ENCODE measurements around the gene PTEN.
A peak's percentile ranks its signal among the peaks of the same experiment; 100 is the strongest.

PTEN gene

DNA sequence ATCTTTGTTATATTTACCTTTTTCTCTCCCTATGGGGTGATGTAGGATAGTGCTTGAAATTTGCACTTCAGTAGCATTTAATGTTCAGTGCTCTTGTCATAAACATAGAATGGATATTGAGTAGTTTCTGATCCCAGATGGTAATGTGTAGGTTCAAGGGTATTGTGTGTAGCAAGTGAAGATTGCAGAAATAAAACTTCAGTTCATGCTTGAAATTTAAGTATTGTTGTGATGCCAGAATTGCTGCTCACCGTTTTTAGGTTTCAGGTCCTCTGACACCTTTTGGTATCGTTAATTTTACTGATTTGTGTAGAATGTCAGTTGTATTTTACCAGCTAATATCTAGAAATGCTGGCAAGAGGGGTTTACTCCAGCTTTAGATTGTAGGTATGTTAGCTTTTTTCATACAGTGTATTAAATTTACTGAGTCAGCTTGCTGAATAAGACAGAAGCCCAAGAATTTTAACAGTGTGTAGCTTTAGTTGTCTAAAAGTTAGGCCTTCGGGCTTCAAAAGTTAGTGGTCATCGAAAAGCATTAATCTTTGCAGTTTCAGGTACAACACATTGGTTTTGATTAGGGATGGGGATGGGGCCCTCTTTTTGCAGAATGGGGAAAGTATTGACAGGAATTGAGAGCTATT is 1.9 kb downstream of the PTEN start:
- Histone ChIP-seq H3K4me3 (ENCODE audit: insufficient read depth, low read length, poor library complexity, severe bottlenecking) (peak overlapping the region; percentile 89), H3F3A (ENCODE audit: insufficient read depth) (peaks cover 44% of the 10 kb centered on the region), H3K4me2 (ENCODE audit: low read depth, low read length, poor library complexity, severe bottlenecking) (peak overlapping the region; percentile 95), H3K9ac (ENCODE audit: low read length) (peak overlapping the region; percentile 92), H3K27ac (ENCODE audit: low read depth, low read length) (peak overlapping the region; percentile 94), H3K9me3 (ENCODE audit: insufficient read depth, low read length) (no peaks in the 10 kb centered on the region), H3K79me2 (ENCODE audit: insufficient read depth, low read length) (peaks cover 76% of the 10 kb centered on the region), H3K36me3 (ENCODE audit: low read length) (peaks cover 46% of the 10 kb centered on the region), H3K9me2 (replicated peaks; ENCODE audit: insufficient read depth, low read length) (no peaks in the 10 kb centered on the region), H4K20me1 (ENCODE audit: low read depth, low read length) (peaks cover 40% of the 10 kb centered on the region), H3K27me3 (ENCODE audit: low read length) (no peaks in the 10 kb centered on the region), H2AFZ (ENCODE audit: low read depth, low read length, severe bottlenecking) (no peak overlapping the region)
- TF ChIP-seq, protein P1, sequence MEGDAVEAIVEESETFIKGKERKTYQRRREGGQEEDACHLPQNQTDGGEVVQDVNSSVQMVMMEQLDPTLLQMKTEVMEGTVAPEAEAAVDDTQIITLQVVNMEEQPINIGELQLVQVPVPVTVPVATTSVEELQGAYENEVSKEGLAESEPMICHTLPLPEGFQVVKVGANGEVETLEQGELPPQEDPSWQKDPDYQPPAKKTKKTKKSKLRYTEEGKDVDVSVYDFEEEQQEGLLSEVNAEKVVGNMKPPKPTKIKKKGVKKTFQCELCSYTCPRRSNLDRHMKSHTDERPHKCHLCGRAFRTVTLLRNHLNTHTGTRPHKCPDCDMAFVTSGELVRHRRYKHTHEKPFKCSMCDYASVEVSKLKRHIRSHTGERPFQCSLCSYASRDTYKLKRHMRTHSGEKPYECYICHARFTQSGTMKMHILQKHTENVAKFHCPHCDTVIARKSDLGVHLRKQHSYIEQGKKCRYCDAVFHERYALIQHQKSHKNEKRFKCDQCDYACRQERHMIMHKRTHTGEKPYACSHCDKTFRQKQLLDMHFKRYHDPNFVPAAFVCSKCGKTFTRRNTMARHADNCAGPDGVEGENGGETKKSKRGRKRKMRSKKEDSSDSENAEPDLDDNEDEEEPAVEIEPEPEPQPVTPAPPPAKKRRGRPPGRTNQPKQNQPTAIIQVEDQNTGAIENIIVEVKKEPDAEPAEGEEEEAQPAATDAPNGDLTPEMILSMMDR (IDR thresholded peaks at IDR 0.05; ENCODE audit: insufficient read depth, low read length, poor library complexity, severe bottlenecking) = no peak
- TF ChIP-seq EZH2phosphoT487 (conservative IDR thresholded peaks at IDR 0.05; ENCODE audit: low read length) = no peak

DNA sequence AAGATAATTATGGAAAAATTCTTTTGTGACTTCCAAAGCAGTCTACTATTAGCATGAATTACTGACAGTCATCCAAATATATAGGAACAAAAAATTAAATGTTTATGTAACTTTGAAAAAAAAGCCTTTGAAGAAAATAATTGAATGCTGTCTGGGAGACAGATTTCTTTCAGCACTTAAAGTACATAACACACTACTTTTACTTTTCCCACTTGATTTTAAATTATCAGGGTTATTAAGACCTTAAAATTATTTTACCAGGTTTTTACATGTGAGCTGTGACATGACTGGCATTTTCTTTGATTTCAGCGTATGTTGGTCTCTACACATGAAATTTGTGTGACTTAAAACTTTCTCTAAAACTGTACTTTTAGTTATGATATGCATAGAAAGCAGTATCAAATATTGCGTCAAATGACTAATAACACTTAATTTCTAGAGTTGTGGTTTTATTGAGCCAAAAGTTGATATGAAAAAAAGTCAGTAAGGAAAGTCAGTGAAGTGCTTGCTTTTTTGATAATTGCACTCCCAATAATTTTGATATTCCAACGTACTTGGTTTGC is 3.1 kb downstream of the PTEN start:
- no peak overlapping the region for H2AFZ ChIP-seq (ENCODE audit: low read depth, low read length, severe bottlenecking)
- no peaks in the 10 kb centered on the region for H3K9me2 ChIP-seq (replicated peaks; ENCODE audit: insufficient read depth, low read length)
- TF ChIP-seq, protein P1 (IDR thresholded peaks at IDR 0.05; ENCODE audit: insufficient read depth, low read length, poor library complexity, severe bottlenecking) = no peak
- no peak for TF ChIP-seq EZH2phosphoT487 (conservative IDR thresholded peaks at IDR 0.05; ENCODE audit: low read length)
- peaks cover 87% of the 10 kb centered on the region for H3K79me2 ChIP-seq (ENCODE audit: insufficient read depth, low read length)
- H4K20me1 ChIP-seq (ENCODE audit: low read depth, low read length) = peaks cover 46% of the 10 kb centered on the region
- H3K36me3 ChIP-seq (ENCODE audit: low read length) = peaks cover 50% of the 10 kb centered on the region
- H3F3A ChIP-seq (ENCODE audit: insufficient read depth) = peaks cover 33% of the 10 kb centered on the region
- peak overlapping the region; percentile 89 for H3K4me3 ChIP-seq (ENCODE audit: insufficient read depth, low read length, poor library complexity, severe bottlenecking)
- H3K4me2 ChIP-seq (ENCODE audit: low read depth, low read length, poor library complexity, severe bottlenecking) = peak overlapping the region; percentile 95
- H3K27me3 ChIP-seq (ENCODE audit: low read length) = no peaks in the 10 kb centered on the region
- peak overlapping the region; percentile 92 for H3K9ac ChIP-seq (ENCODE audit: low read length)
- peak overlapping the region; percentile 94 for H3K27ac ChIP-seq (ENCODE audit: low read depth, low read length)
- no peaks in the 10 kb centered on the region for H3K9me3 ChIP-seq (ENCODE audit: insufficient read depth, low read length)

DNA sequence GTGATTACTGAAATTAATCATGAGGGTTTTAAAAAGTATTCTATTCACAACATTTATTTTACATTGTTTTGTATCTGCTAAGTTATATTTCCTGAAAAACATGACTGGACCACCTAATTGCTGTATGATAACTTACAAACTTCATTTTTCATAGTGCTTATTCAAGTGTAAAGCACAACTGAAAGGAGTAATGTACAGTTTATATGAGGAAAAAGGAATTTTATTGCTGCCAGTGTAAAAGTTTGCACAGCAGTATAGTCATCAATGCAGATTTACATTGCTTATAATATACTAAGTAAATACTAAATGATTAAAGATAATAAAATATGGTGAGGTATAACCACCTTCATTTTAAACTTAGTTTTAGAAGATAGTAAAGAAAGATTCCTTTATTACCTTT is 4.0 kb downstream of the PTEN start:
- peak overlapping the region; percentile 92 for H3K9ac ChIP-seq (ENCODE audit: low read length)
- H3K27me3 ChIP-seq (ENCODE audit: low read length) = no peaks in the 10 kb centered on the region
- H3F3A ChIP-seq (ENCODE audit: insufficient read depth) = peaks cover 33% of the 10 kb centered on the region; the same call in 1 of the 2 replicates
- H3K79me2 ChIP-seq (ENCODE audit: insufficient read depth, low read length) = peaks cover 96% of the 10 kb centered on the region
- no peaks in the 10 kb centered on the region for H3K9me2 ChIP-seq (replicated peaks; ENCODE audit: insufficient read depth, low read length)
- H4K20me1 ChIP-seq (ENCODE audit: low read depth, low read length) = peaks cover 53% of the 10 kb centered on the region
- TF ChIP-seq, protein P1 (IDR thresholded peaks at IDR 0.05; ENCODE audit: insufficient read depth, low read length, poor library complexity, severe bottlenecking) = no peak
- TF ChIP-seq EZH2phosphoT487 (conservative IDR thresholded peaks at IDR 0.05; ENCODE audit: low read length) = no peak
- H3K4me3 ChIP-seq (ENCODE audit: insufficient read depth, low read length, poor library complexity, severe bottlenecking) = peak overlapping the region; percentile 89
- H3K27ac ChIP-seq (ENCODE audit: low read depth, low read length) = peak overlapping the region; percentile 94; the same call in 1 of the 2 replicates
- H3K9me3 ChIP-seq (ENCODE audit: insufficient read depth, low read length) = no peaks in the 10 kb centered on the region
- peaks cover 57% of the 10 kb centered on the region for H3K36me3 ChIP-seq (ENCODE audit: low read length)
- no peak overlapping the region for H2AFZ ChIP-seq (ENCODE audit: low read depth, low read length, severe bottlenecking)
- peak overlapping the region; percentile 95 for H3K4me2 ChIP-seq (ENCODE audit: low read depth, low read length, poor library complexity, severe bottlenecking)

All from SU-DHL-6 (cell line).